ENCODE measurements around the gene SMO. TPM values are rescaled to one million over a fixed set of nuclear protein-coding genes. Genes with fewer than 3 reads are reported as not detected.

SMO gene
- total and polyA plus RNA-seq, 2 donors (not counting 1 experiment from before 2014, with no cell fraction given), result 0.39 to 1.4 TPM

- no peaks in the 10 kb centered on the region for H3K27me3 ChIP-seq (replicated peaks in 1 of 4; ENCODE audit: control extremely low read depth in 1 of 4, control insufficient read depth in 3 of 4, insufficient read depth in 4 of 4, low read length in 3 of 4)
- Mint-ChIP-seq H3K4me1 (peaks cover 35% of the 10 kb centered on the region), H3K9me3 (ENCODE audit: insufficient read depth) (no peaks in the 10 kb centered on the region), H3K27ac (peak overlapping the region; percentile 88), H3K27me3 (no peaks in the 10 kb centered on the region), H3K4me3 (peak overlapping the region; percentile 93)
- H3K4me3 ChIP-seq (ENCODE audit: control extremely low read depth in 1 of 5, extremely low read depth in 1 of 5, insufficient read depth in 1 of 5, low read depth in 2 of 5, low read length in 4 of 5), result peak overlapping the region; percentile 61 to 94 (median 75)
- ATAC-seq (ENCODE audit: low read depth) (no peak), DNase-seq (no peak)
- peaks cover 49% of the 10 kb centered on the region for H3K79me2 ChIP-seq (ENCODE audit: control insufficient read depth, insufficient read depth, low read length)
- ChIA-PET POLR2A (no interaction called here), CTCF (interaction anchor here (1.0 to 2.1 kb wide), 4 partner anchors 22 to 72 kb away, joined by 3 to 8 read pairs (median 6); no protein-coding TSS in a partner anchor)
- peak overlapping the region in 1 of 2 donors; percentile 94 for H3K27ac ChIP-seq (ENCODE audit: low read length in 2 of 2)
- H3K9ac ChIP-seq (ENCODE audit: low read length), result peak overlapping the region; percentile 92
- intact Hi-C loops (cut with micrococcal nuclease), result loop anchor here (2.0 to 10.0 kb wide), 4 partner anchors 209 to 1441 kb away; partner anchors contain the start of genes RBM28 and STRIP2
- no peaks in the 10 kb centered on the region for H3K36me3 ChIP-seq (replicated peaks in 1 of 2; ENCODE audit: control extremely low read depth in 1 of 2, control insufficient read depth in 1 of 2, extremely low read depth in 1 of 2, insufficient read depth in 2 of 2, low read length in 1 of 2)
- no peak for TF ChIP-seq EZH2 (IDR thresholded peaks at IDR 0.05; ENCODE audit: borderline replicate concordance, insufficient read depth, low read depth, low read length, poor library complexity, severe bottlenecking)
- TF ChIP-seq CTCF (IDR thresholded peaks at IDR 0.05), result no peak
- H2AFZ ChIP-seq (ENCODE audit: insufficient read depth, low read depth, low read length, poor library complexity, severe bottlenecking), result peak overlapping the region; percentile 99
- no peaks in the 10 kb centered on the region for H4K20me1 ChIP-seq (ENCODE audit: control insufficient read depth, insufficient read depth, low read length, poor library complexity, severe bottlenecking)
- H3K4me1 ChIP-seq (ENCODE audit: control insufficient read depth in 2 of 2, insufficient read depth in 2 of 2, low read length in 2 of 2), result peaks cover 27% of the 10 kb centered on the region in 2 donors
- H3K4me2 ChIP-seq (replicated peaks; ENCODE audit: low read depth, low read length, poor library complexity, severe bottlenecking), result peak overlapping the region; percentile 97
- no peaks in the 10 kb centered on the region for H3K9me3 ChIP-seq (ENCODE audit: control extremely low read depth in 1 of 3, control insufficient read depth in 2 of 3, insufficient read depth in 1 of 3, low read length in 2 of 3)
- WGBS (ENCODE audit: insufficient coverage), result 50% methylated on average over 4 of the region's 11 CpGs
Observed at GRCh38 chr7:129225931-129226572, 37.6 kb downstream of the SMO start.
